HG03095 (cell line): ENCODE data around the gene ZNF689.
"Not testable (repeated sequence)": the region's sequence is repeated elsewhere in the genome, so short reads cannot be mapped to it uniquely, and the experiment has no call there.

Source experiments
- ATAC-seq: cut with Tn5 transposase; IDR thresholded peaks from one replicate; pipeline ENCODE4 v1.9.1; 2021; ENCODE audit warnings: moderate library complexity; ENCODE audit not compliant: unreplicated experiment

ZNF689 gene

GRCh38 chr16:30601966-30602365 is 8.2 kb downstream of the ZNF689 start:
- ATAC-seq, result no peak

GRCh38 chr16:30600929-30601328 is 9.3 kb downstream of the ZNF689 start:
- no peak for ATAC-seq

- ATAC-seq, result no peak
Observed at GRCh38 chr16:30600215-30600614, 10.0 kb downstream of the ZNF689 start.

GRCh38 chr16:30592871-30593270 is 17.3 kb downstream of the ZNF689 start:
- ATAC-seq, result no peak

GRCh38 chr16:30590869-30591268 is 19.3 kb downstream of the ZNF689 start:
- ATAC-seq, result not testable (repeated sequence)

GRCh38 chr16:30589582-30589981 is 20.6 kb downstream of the ZNF689 start:
- not testable (repeated sequence) for ATAC-seq

GRCh38 chr16:30588651-30589050 is 21.5 kb downstream of the ZNF689 start:
- no peak for ATAC-seq

- peak; percentile 91 for ATAC-seq
Observed at GRCh38 chr16:30585400-30586191, 24.6 kb downstream of the ZNF689 start, which contains the start of gene ZNF785. ZNF785 (minus strand) TSS chr16:30585697; CDS start chr16:30585611, 86 bp downstream.

- no peak for ATAC-seq
Observed at GRCh38 chr16:30585022-30585399, 25.2 kb downstream of the ZNF689 start.

- ATAC-seq, result no peak
Observed at GRCh38 chr16:30582611-30583340, 27.4 kb downstream of the ZNF689 start.

- ATAC-seq, result no peak
Observed at GRCh38 chr16:30581457-30581856, 28.7 kb downstream of the ZNF689 start.

GRCh38 chr16:30574678-30575077 is 35.5 kb downstream of the ZNF689 start:
- no peak for ATAC-seq

- ATAC-seq, result peak; percentile 73
Observed at GRCh38 chr16:30571445-30572322, 38.5 kb downstream of the ZNF689 start, which contains the start of gene ZNF688. ZNF688 (minus strand) TSS chr16:30571714; CDS start chr16:30571629, 85 bp downstream.

GRCh38 chr16:30570636-30571444 is 39.3 kb downstream of the ZNF689 start:
- ATAC-seq, result no peak

GRCh38 chr16:30569746-30570635 is 40.2 kb downstream of the ZNF689 start:
- no peak for ATAC-seq

- no peak for ATAC-seq
Observed at GRCh38 chr16:30569281-30569680, 40.9 kb downstream of the ZNF689 start.

GRCh38 chr16:30567991-30568638 is 42.1 kb downstream of the ZNF689 start:
- ATAC-seq, result peak; percentile 33

- ATAC-seq, result no peak
Observed at GRCh38 chr16:30567160-30567990, 42.8 kb downstream of the ZNF689 start.
